Measurements from ENCODE around the gene ANXA11.
A peak's percentile ranks its signal among the peaks of the same experiment; 100 is the strongest.

The ANXA11 gene

DNA sequence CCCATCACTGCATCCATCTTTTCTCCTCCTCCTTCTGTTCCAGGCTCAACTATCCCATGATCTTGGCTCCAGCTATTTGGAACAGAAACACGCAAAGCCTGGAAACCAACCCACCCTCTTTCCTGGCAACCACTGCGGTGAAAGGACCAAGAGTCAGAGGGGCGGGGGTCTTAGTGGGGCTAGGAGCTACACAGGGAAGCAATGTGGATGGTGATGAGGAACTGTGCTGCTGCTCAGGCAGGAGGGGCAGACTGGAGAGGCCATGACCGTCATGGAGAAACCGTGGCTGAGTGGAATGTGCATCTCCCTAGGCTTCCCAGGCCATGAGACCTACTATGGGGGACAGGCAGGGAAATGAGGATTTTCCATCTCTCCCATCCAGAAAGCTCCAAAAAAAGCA, 47.2 kb downstream of the ANXA11 start:
- Histone ChIP-seq H3K4me1 (peaks cover 25 to 74% (median 46%) of the 10 kb centered on the region in 10 experiments), H3K27ac (peak overlapping the region in 10 of 11 experiments; percentile 30 to 61 (median 54); a peak in 20 of 22 replicates), H3K27me3 (no peaks in the 10 kb centered on the region), H3K9me3 (replicated peaks in 1 of 11) (no peaks in the 10 kb centered on the region), H3K4me3 (peak overlapping the region in 2 of 10 experiments; percentile 0 to 14; a peak in 1 of 20 replicates), H4K20me1 (peaks cover 0 to 44% (median 10%) of the 10 kb centered on the region in 11 experiments; a peak in 8 of 22 replicates), H3K9ac (peak overlapping the region in 8 of 11 experiments; percentile 13 to 47 (median 30); a peak in 11 of 22 replicates), H3K36me3 (peaks cover 68 to 97% (median 89%) of the 10 kb centered on the region in 11 experiments), H3K4me2 (peak overlapping the region; percentile 73 to 92 (median 82))
- TF ChIP-seq Cebpa-rat (IDR thresholded peaks at IDR 0.05) = no peak

DNA sequence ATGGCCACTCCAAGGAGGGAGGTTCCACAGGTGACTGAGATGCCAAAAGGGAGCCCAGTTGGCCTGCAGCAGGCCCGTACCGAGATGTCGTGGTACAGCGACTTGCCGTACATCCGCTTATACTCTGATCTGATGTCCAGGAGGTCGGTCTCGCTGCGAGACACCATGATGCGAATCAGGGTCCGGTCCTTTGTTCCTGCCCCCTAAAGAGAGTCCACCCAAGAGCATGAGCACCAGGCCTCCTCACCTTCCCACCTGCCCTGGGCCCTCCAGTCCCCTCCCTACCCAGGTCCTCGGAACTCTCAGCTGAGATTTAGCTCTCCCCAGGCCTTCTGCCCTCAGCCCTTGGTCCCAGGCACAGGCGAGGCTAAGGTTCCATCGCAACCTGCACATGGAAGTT, 47.8 kb downstream of the ANXA11 start:
- H4K20me1 ChIP-seq = peaks cover 0 to 44% (median 10%) of the 10 kb centered on the region in 11 experiments; a peak in 8 of 22 replicates
- H3K4me2 ChIP-seq = peak overlapping the region; percentile 73 to 92 (median 82)
- peak overlapping the region in 9 of 11 experiments; percentile 42 to 61 (median 54); a peak in 13 of 22 replicates for H3K27ac ChIP-seq

DNA sequence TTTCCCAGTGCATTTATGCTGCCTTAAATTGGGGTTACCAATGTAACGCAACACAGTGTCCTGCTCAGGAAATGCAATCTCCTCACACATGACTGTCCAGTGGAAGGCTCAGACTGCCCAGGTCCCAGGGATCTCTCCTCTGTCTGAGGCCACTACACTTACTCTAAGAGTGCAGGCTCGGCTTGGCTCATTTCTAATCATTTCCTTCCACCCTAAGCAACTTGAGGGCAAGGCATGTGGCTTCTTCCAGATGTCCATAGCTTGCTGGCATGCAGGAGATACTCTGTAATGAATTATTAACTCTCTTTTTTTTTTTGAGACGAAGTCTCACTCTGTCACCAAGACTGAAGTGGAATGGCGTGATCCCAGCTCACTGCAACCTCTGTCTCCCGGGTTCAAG, 49.1 kb downstream of the ANXA11 start:
- Histone ChIP-seq H3K27ac (no peak overlapping the region), H3K9me3 (replicated peaks in 1 of 11) (no peaks in the 10 kb centered on the region), H3K4me1 (peaks cover 25 to 56% (median 41%) of the 10 kb centered on the region in 10 experiments), H4K20me1 (peaks cover 0 to 38% (median 9%) of the 10 kb centered on the region in 11 experiments; a peak in 8 of 22 replicates), H3K9ac (no peak overlapping the region), H3K4me3 (no peak overlapping the region), H3K4me2 (no peak overlapping the region), H3K36me3 (peaks cover 64 to 97% (median 87%) of the 10 kb centered on the region in 11 experiments), H3K27me3 (no peaks in the 10 kb centered on the region)
- no peak for TF ChIP-seq Cebpa-rat (IDR thresholded peaks at IDR 0.05)

More for the DNA sequence above, 47.8 kb downstream of the ANXA11 start:
- TF ChIP-seq Cebpa-rat (IDR thresholded peaks at IDR 0.05) = no peak
- Histone ChIP-seq H3K4me1 (peaks cover 25 to 69% (median 46%) of the 10 kb centered on the region in 10 experiments), H3K4me3 (no peak overlapping the region), H3K27me3 (no peaks in the 10 kb centered on the region), H3K36me3 (peaks cover 68 to 97% (median 89%) of the 10 kb centered on the region in 11 experiments), H3K9me3 (replicated peaks in 1 of 11) (no peaks in the 10 kb centered on the region), H3K9ac (0 out of 22 replicates have a peak overlapping the region, but pooled peaks of 3 of the 11 experiments have one; percentile 6 to 42 (median 13))

DNA sequence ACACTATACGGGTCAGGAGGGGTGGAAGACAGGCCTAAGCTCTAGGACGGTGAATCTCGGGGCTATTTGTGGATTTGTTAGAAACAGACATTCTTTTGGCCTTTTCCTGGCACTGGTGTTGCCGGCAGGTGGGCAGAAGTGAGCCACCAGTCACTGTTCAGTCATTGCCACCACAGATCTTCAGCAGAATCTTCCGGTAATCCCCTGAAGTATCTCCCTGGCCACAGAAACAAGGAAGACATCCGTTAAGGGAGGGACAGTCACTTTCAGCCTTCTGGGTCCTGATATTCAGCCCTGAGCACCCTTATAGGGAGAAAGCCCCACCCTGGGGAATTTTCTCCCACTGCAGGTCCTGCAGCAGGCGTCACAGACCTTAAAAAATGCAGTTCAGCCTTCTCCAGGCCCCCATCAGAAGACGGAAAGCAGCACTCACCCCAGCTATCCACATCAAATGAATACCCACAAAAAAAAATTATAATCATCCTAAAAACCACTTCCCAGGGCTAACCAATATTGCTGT, 49.6 kb downstream of the ANXA11 start:
- Histone ChIP-seq H3K9me3 (replicated peaks in 1 of 11) (no peaks in the 10 kb centered on the region), H3K4me3 (no peak overlapping the region), H3K9ac (peak overlapping the region in 2 of 11 experiments; percentile 16 to 20; a peak in 1 of 22 replicates), H3K36me3 (peaks cover 67 to 97% (median 89%) of the 10 kb centered on the region in 11 experiments), H3K4me1 (peaks cover 25 to 51% (median 36%) of the 10 kb centered on the region in 10 experiments), H3K27me3 (no peaks in the 10 kb centered on the region), H3K4me2 (no peak overlapping the region), H4K20me1 (peaks cover 0 to 37% (median 5%) of the 10 kb centered on the region in 11 experiments; a peak in 7 of 22 replicates), H3K27ac (no peak overlapping the region)
- TF ChIP-seq Cebpa-rat (IDR thresholded peaks at IDR 0.05) = no peak

DNA sequence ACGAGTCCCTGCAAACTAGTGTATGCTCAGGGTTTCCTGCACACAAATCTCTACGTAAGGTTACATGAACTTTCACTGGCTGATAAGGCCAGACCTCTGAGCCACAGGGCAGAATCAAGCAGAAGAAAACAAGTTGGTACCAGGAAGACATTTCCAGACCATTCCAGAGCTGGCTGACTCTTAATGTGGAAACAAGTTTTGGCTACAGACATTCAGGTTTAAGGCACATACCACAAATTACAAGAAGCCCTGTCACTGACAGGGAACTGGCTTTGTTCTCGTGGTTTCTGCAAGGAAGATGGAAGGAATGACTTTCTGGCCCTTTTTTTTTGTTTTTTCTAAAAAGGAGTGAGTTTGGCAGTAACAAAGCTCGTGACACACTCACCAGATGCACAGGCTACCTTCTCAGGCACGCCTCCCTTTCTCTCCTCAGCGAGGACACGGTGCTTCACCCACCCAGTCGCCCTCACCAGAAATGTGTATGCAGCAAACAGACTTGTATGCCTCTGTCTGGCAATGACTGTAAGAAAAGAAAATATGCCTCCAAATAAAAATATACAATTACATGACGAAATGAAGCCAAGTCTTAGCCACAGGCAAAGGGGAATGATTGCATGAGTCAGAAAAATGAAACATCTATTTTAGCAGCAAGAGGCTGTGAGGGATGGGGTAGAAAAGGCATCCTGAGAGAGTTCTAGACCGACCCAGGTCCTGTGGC, 50.2 kb downstream of the ANXA11 start:
- no peak overlapping the region for H3K4me2 ChIP-seq
- H3K9ac ChIP-seq = peak overlapping the region in 1 of 11 experiments; percentile 16; a peak in 1 of 22 replicates
- peaks cover 68 to 97% (median 89%) of the 10 kb centered on the region in 11 experiments for H3K36me3 ChIP-seq
- H4K20me1 ChIP-seq = peaks cover 0 to 31% (median 0%) of the 10 kb centered on the region in 11 experiments; a peak in 6 of 22 replicates
- no peak overlapping the region for H3K27ac ChIP-seq
- H3K27me3 ChIP-seq = no peaks in the 10 kb centered on the region
- no peak for TF ChIP-seq Cebpa-rat (IDR thresholded peaks at IDR 0.05)
- peaks cover 0 to 5% (median 0%) of the 10 kb centered on the region in 11 experiments; a peak in 5 of 22 replicates for H3K9me3 ChIP-seq (replicated peaks in 1 of 11)
- H3K4me3 ChIP-seq = no peak overlapping the region
- H3K4me1 ChIP-seq = peaks cover 25 to 45% (median 30%) of the 10 kb centered on the region in 10 experiments

DNA sequence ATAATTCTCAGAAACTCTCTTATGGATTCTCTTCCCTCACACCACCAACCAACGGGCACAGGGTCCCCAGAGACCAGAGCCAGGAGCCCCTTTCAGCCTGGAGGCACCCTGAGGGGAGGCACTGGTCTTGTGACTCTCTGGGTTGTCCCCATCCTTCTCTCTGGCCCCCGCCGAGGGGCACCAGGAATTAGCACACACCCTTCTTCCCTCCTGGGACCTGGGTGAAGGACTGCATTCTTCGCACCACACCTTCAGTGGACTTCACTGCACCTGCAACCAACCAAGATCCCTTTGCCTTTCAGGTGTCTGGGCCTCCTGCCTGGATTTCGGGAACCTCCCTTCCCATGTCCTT, 50.7 kb downstream of the ANXA11 start:
- peaks cover 0 to 25% (median 0%) of the 10 kb centered on the region in 11 experiments; a peak in 5 of 22 replicates for H4K20me1 ChIP-seq
- H3K4me1 ChIP-seq = peaks cover 21 to 40% (median 25%) of the 10 kb centered on the region in 10 experiments
- no peak overlapping the region for H3K4me3 ChIP-seq
- TF ChIP-seq Cebpa-rat (IDR thresholded peaks at IDR 0.05) = no peak
- H3K9ac ChIP-seq = no peak overlapping the region
- H3K27ac ChIP-seq = no peak overlapping the region
- H3K27me3 ChIP-seq = no peaks in the 10 kb centered on the region
- H3K9me3 ChIP-seq (replicated peaks in 1 of 11) = peaks cover 0 to 10% (median 4%) of the 10 kb centered on the region in 11 experiments; a peak in 8 of 22 replicates
- H3K4me2 ChIP-seq = no peak overlapping the region
- peaks cover 74 to 97% (median 91%) of the 10 kb centered on the region in 11 experiments for H3K36me3 ChIP-seq

DNA sequence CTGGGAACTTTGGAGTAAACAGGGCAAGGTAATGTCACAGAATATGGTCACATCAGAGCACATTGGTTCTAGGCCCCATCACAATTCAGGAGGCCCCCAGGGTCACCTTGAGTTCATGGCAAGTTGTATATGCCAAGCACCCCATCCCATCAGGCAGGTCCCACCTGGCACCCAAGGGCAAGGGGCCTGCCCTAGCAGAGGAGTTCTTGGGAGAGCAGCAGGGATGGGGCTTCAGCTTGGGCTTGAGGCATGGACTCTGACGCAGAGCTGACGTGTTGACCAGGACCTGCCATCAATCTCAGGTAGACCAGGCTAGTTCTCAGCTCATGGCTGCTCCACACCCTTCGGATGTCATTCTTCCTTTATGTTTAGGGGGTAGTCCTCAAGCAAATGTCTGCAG, 51.9 kb downstream of the ANXA11 start:
- Histone ChIP-seq H3K9ac (no peak overlapping the region), H3K27me3 (no peaks in the 10 kb centered on the region), H3K27ac (no peak overlapping the region), H3K4me2 (no peak overlapping the region), H4K20me1 (peaks cover 0 to 14% (median 0%) of the 10 kb centered on the region in 11 experiments; a peak in 5 of 22 replicates), H3K4me3 (no peak overlapping the region), H3K9me3 (replicated peaks in 1 of 11) (peaks cover 0 to 11% (median 6%) of the 10 kb centered on the region in 11 experiments; a peak in 9 of 22 replicates), H3K4me1 (peaks cover 10 to 28% (median 13%) of the 10 kb centered on the region in 10 experiments), H3K36me3 (peaks cover 78 to 97% (median 92%) of the 10 kb centered on the region in 11 experiments)
- no peak for TF ChIP-seq Cebpa-rat (IDR thresholded peaks at IDR 0.05)

DNA sequence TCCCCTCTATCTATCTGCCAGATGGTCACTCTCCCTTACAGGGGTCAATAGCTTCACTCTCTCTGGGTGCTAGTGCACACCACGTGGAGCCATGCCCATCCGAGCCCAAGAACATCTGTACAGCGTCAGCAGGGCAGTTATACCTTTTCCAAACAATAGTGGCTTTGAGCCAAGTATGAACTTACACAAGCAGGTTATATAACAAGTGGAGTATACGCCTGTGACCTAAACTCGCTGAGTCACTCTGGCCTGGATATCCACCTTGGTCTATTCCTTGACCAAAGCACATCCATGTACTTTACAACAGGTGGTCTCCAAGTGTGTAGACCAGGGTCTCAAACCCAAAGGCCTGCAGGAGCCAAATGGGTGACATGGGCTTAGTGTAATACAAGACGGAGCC, 52.5 kb downstream of the ANXA11 start:
- H4K20me1 ChIP-seq = peaks cover 0 to 8% (median 0%) of the 10 kb centered on the region in 11 experiments; a peak in 4 of 22 replicates
- H3K27ac ChIP-seq = no peak overlapping the region
- peaks cover 75 to 98% (median 89%) of the 10 kb centered on the region in 11 experiments for H3K36me3 ChIP-seq
- peaks cover 3 to 22% (median 7%) of the 10 kb centered on the region in 10 experiments for H3K4me1 ChIP-seq
- peaks cover 0 to 11% (median 6%) of the 10 kb centered on the region in 11 experiments; a peak in 9 of 22 replicates for H3K9me3 ChIP-seq (replicated peaks in 1 of 11)
- TF ChIP-seq Cebpa-rat (IDR thresholded peaks at IDR 0.05) = no peak
- H3K27me3 ChIP-seq = no peaks in the 10 kb centered on the region
- no peak overlapping the region for H3K4me3 ChIP-seq
- H3K9ac ChIP-seq = no peak overlapping the region
- no peak overlapping the region for H3K4me2 ChIP-seq

DNA sequence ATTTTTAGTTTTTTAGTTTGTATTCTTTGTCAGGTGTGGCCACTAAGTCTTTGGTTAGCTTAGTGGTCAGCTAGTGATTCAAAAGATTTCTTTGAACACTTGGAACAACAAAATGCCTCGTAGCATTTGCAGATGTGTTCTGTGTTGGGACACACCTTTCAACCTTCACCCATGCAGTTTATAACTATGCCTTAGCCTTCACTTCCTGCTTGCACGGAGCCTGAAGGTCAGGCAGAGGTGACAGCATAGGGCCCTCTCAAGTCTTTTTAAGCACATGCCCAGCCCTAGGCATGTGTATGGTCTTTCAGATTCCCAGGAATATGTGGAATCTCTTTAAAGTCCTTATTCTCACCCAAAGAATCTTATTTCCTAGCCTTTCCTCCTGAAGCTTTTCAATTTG, 55.2 kb downstream of the ANXA11 start:
- Histone ChIP-seq H3K4me1 (peaks cover 0 to 9% (median 4%) of the 10 kb centered on the region in 10 experiments; a peak in 16 of 20 replicates), H3K4me2 (no peak overlapping the region), H3K27ac (no peak overlapping the region), H3K9me3 (replicated peaks in 1 of 11) (peaks cover 0 to 11% (median 6%) of the 10 kb centered on the region in 11 experiments; a peak in 9 of 22 replicates), H3K27me3 (no peaks in the 10 kb centered on the region), H4K20me1 (peaks cover 0 to 7% (median 0%) of the 10 kb centered on the region in 11 experiments; a peak in 1 of 22 replicates), H3K4me3 (no peak overlapping the region), H3K36me3 (peaks cover 49 to 73% (median 63%) of the 10 kb centered on the region in 11 experiments), H3K9ac (no peak overlapping the region)
- TF ChIP-seq Cebpa-rat (IDR thresholded peaks at IDR 0.05) = no peak
